GM18520 (cell line): ENCODE measurements around the gene SINHCAF.
"Not testable (repeated sequence)": the region's sequence is repeated elsewhere in the genome, so short reads cannot be mapped to it uniquely, and the experiment has no call there.

Experiments used
- ATAC-seq: cut with Tn5 transposase; IDR thresholded peaks from one replicate; pipeline ENCODE4 v1.9.1; 2021; ENCODE audit not compliant: unreplicated experiment

The SINHCAF gene, protein sequence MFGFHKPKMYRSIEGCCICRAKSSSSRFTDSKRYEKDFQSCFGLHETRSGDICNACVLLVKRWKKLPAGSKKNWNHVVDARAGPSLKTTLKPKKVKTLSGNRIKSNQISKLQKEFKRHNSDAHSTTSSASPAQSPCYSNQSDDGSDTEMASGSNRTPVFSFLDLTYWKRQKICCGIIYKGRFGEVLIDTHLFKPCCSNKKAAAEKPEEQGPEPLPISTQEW

DNA sequence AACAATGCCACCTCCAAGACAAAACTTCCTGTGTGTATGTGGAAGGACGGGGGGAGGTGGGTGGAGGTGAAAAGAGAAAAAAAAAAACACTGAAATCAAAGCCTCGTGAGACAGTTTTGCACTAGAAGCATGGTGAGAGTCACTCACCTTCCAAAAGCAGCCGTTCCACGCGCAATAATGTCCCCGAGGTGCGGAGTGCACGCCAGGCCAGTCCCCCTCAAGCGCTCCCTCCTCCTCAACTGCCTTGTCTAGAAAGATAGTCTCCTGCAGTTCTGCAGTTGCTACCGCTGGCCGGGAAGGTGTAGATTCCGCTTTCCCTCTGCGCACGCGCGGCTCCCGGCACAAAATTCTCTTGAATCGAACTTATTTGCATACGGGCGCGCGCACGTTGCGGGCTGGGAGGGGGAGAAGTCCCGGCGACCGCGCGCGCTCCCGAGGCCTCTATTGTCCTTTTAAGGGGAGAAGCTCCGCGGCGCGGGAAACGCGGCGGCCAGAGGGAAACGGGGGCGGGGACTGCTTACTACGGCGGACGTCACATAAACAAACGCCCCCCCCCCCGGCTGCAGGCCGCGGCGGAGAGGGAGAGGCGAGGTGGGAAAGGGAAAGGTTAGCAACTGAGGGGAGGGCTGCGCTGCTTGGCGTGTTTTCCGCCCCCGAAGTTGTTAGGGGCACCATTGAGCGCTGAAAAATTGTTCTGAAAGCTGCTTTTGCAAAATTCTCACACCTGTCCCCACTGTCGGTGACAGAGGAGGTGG, at the start of gene SINHCAF:
SINHCAF (minus strand) TSS at position 274 of the 755 bp plus-strand sequence. CDS start 27,946 bp downstream, outside the sequence.
- ATAC-seq, result peak; percentile 37

DNA sequence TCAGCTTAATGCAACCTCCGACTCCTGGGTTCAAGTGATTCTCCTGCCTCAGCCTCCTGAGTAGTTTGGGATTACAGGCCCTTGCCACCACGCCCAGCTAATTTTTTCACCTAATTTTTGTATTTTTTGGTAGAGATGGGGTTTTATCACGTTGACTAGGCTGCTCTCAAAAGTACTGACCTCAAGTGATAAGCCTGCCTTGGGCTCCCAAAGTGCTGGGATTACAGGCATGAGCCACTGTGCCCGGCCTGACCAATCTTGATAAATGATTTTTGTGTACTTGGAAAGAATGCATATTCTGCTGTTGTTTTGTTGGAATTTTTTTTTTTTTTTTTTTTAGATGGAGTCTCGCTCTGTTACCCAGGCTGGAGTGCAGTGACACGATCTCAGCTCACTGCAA, 49.5 kb upstream of the SINHCAF start:
- not testable (repeated sequence) for ATAC-seq

DNA sequence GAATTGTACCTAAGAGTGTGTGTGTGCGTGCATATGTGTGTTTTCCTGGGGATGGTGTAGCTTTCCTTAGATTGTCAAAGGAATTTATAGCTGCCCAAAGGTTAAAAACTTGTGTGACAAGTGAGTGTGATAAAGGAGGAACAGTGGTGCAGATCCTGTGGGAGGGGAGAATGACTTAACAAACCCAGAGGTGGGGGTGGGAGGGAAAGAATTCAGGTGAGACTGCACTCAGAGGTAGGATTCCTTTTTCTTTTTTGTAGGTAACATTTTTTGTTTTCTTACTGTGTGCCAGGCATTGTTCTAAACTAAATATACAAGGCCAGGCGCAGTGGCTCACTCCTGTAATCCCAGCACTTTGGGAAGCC, 45.3 kb upstream of the SINHCAF start:
- no peak for ATAC-seq

DNA sequence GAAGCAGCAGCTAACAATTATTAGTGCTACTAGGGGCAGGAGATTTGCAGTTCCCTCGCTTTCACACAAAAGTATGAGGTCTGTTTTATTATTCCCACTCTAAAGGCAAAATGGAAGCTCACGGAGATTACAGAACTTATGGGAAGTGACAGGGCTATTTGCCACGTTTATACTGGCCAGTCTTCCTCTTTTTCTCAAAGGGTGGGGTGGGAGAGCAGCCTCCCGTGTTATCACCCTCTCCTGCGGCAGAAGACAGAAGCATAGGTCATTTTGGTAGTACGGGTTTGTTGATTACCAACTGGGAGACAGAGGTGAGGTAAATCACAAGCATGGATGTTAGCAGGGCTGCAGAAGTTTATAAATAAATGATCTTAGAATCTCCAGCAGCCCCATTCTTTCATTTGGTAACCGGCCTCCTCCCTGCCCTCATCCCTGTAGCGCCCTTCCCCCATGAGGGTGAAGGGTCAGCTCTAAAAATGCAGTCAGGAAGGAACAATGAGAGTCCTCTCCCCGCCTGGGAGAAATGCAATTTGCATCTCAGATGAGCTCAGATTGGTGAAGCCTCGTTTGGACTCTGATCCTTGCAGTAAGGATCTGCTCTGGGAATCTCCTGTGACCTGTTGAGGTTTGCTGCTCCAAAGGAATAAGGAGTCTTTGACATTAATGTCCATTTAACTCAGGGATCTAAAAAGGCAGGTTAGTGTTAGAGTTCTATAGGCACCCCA, 44.7 kb upstream of the SINHCAF start:
- ATAC-seq, result no peak

DNA sequence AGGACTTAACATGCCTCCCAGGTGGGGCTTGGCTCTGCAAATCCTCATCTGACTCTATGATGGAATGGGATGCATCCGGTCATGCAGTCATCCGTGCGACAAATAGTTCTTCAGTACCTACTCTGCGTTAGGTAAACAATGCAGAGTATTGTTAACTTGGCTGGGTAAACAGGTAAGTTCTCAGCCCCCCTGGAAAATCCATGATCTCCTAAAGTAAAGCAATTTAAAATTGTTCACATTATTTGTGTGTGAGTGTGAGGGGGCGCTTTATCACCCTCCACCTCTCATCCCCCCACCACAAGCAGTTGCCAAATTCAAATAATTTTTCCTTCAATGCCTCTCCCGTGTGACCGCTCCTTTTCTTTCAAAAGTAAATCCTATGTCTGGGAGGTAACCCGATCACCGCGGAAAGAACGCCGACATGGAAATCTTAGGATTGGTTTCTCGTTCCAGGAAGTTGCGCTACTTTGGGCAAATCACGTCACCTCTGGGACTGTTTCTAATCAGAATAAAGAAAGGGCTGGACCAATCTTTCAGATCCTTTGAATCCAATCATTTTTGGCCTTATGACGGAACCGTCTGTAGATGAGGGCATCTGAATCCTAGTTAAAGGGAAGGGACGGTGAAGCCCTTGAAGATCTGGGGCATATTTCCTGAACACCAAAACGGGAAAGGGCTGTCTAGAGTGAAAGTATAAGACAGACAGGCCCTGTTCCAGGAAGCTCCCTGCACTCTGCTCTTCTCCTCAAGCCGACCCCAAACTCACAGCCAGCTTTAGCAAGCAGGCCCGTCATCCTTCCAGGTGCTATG, 44.0 kb upstream of the SINHCAF start:
- no peak for ATAC-seq

DNA sequence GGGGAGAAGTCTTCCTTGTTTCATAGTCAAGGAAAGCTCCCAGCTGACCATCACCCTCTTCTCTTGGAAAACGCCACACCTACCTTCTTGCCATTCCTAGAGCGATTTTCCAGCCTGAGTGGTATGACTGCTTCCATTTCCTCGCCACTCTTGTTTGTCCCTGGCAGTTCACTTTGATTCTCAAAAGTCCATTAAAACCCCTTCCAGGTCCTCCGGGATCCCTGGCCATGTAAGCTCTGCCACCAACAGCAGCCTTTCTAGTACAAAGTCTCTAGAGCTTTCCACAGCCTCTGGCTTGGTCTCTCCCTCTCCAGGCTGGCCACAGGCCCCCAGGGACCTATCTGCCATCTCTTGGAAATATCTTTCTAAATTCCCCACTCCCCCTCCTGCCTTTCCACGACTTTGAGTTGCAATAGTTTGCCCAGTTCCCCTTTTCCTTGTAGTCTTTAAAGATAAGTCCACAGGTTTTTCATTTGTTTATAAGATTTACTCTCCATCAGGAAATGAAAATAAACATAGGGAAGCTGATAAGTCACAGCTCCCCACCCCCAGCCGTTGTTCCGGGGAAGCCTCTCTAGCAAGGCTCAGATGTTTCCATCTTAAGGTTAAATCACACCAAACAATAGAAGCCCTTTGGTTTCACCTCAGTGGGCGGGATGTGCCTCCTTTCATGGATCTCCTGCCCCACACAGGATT, 42.9 kb upstream of the SINHCAF start:
- no peak for ATAC-seq

DNA sequence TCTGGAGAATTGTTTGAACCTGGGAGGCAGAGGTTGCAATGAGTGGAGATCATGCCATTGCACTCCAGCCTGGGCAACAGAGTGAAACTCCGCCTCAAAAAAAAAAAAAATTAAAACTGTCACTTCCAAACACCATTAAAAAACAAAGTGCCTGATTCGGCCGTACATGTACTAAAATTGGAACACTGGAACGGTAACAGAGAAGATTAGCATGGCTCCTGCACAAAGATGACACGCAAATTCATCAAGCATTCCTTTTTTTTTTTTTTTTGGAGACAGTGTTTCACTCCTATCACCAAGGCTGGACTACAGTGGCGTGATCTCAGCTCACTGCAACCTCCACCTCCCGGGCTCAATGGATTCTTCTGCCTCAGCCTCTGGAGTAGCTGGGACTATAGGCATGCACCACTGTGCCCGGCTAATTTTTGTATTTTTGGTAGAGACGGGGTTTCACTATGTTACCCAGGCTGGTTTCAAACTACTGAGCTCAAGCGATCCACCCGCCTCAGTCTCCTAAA, 40.2 kb upstream of the SINHCAF start:
- ATAC-seq, result no peak

DNA sequence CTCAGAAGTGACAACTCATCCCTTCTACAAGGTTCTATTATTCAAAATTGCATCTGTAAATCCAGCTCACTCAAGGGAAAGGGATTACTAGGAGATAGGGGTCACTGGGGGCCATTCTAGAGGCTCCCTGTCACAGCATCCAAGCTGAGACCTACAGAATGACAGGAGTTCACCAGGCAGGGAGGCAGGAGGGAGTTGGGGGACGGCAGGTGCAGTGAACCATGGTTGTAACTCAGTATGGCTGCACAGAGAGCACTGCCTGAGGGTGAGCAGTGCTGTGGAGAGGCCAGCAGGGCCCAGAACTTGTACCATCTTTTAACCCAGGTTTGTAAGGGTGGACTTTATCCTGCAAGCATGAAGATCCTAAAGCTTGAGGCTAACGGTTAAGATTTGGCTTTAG, 37.9 kb upstream of the SINHCAF start:
- no peak for ATAC-seq

DNA sequence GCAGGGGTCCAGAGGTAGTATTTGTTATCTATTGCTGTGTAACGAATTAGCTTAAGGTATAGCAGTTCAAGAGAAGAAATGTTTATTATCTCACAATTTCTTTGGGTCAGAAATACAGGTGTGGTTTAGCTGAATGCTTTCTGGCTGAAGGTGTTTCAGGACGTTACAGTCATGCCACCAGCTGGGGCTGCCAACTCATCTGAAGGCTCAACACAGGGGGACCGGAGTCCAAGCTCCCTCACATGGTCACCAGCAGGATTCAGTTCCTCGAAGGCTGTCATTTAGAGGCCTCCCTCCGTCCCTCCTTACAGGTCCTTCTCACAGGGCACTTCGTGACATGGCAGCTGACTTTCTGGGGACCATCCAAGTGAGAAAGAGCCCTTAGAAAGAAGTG, 37.5 kb upstream of the SINHCAF start:
- no peak for ATAC-seq

DNA sequence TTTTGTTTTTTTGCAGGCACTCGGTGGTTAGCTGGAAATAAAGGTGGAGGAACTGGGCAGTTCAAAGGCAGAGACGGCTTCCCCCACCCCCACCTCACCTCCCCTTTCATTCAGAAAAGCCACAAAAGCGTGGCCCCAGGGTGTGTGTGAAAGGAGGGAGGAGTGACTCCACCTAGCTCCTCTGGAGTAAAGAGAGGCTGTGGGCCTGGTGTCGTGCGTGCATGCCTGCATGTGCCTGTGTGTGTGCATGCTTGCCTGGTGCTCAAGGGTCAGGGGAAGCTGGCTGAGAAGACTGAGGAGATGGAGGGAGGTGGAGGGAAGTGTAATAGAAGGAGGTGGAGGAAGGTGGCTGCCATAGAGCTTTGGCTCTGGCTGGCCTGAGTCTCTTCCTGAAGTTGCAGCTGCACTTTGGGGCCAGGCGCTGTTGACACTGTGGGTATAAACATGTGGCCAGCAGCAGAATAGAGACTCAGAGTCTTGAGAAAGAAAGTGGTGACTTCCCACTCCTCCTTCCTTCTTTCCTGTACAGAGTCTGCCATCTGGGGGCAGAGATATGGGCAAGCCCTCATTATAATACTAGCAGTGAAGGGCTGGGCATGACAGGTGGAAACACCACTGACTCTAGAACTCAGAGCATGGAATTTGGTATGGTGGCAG, 36.9 kb upstream of the SINHCAF start:
- peak; percentile 42 for ATAC-seq

DNA sequence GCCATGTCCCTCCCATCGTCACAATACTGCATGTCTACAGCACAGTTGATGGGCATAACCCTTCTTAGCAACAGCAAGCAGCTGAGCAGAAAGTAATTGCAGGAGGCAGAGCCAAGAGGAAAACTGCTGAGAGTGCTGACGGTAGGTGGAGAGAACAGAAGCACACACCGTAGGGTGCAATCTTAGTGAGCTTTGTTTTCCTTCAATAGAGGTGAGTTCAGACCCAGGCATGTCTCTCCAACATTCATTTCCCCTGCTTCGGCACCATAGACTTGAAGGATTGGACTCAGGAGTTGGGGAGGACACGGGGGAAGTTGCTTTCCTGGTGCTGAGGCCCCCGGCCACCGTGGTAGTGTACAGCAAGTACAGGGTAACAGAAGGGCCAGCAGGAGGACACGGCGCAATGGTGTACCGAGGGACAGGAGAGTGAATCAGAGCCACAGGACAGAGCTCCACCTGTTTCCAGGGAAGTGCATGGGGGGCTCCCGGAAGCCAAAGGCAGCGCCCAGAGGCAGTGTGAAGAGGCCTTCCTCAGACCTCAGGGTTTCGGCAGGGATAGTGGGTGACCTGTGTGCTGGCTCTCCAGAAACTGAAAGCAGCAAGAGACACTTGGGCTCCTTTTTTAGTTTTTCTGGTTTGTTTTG, 36.3 kb upstream of the SINHCAF start:
- peak; percentile 17 for ATAC-seq

DNA sequence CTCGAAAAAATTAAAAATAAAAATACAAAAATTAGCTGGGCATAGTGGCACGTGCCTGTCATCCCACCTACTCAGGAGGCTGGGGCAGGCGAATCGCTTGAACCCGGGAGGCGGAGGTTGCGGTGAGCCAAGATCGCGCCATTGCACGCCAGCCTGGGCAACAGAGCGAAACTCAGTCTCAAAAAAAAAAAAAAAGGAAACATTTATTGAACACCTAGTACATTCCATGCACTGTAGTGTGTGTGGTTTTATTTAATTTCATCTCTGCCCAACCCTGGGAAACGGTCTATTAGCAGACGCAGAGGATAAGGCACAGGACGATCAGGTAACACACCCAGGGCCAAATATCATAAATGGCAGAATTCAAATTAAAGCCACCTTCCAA, 35.8 kb upstream of the SINHCAF start:
- no peak for ATAC-seq

DNA sequence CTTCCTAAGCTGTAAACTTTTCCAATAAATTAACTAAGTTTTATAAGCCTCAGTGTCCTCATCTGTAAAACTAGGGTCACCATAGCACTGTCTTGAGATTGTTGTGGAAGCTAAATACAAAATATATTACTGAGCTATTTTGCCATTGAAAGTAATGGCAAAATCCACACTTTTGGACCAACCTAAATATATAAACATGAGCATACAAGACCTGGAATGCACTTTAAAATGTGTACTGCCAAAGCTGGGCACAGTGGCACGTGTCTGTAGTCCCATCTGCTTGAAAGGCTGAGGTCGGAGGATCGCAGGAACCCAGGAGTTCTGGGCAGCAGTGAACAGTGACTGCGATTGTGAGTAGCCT, 29.8 kb upstream of the SINHCAF start:
- ATAC-seq, result no peak

DNA sequence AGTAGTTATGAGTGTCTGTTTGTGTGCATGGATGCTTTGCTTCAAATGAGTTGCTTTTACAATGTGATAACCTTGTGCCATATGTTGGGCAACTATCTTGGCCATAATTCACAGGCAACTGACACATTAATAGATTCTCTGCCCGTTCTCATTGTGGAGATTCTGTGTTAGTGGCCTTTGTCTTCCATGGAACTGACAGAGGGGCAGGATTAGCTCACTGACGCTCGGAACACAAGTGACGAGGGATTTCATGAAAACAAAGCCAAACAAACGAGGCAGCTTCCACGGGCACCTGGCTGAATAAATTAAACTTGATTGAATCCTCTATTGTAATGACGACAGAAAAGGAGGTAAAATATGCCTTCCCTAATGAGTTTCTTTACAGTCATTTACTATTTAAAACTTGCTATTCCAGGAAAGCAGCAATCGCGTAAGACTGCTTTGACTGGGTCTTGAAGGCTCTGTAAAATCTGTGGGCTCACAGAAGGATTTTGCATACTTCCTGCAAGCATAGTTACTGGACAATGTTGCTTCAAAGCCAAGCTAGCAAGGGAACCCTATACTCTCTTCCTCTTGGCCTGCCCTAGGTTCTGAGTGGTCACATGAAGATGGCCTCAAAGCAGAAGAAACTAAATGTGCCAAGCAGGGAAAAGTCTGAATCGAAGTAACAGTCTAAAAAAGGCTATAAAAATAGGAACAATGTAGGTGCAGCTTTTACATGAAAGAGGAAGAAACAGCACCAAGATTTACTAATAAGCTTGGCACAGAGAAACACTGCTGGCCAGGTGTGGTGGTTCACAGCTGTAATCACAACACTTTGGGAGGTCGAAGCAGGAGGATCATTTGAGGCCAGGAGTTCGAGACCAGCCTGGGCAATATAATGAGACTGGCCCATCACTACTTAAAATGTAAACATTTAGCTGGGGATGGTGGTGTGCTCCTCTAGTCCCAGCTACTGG, 28.1 kb upstream of the SINHCAF start:
- no peak for ATAC-seq

DNA sequence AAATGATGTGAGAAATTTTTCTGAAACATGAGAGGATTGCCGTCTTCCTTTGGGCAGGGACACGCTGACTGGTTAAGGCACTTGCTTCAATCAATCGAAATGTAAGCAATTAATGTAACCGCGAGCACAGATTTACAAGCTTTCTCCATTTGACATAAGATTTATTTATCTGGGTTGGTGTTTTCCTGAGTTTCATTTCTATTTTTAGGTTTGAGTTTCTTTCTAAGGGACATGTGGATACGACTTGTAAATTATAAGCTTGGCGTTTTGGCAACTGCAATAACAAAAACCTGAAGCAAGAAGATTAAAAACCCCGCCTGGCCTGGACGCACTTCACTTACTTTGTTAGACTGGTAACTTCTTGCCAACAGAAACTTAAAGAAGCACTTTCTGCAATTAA, 20.3 kb upstream of the SINHCAF start:
- no peak for ATAC-seq

DNA sequence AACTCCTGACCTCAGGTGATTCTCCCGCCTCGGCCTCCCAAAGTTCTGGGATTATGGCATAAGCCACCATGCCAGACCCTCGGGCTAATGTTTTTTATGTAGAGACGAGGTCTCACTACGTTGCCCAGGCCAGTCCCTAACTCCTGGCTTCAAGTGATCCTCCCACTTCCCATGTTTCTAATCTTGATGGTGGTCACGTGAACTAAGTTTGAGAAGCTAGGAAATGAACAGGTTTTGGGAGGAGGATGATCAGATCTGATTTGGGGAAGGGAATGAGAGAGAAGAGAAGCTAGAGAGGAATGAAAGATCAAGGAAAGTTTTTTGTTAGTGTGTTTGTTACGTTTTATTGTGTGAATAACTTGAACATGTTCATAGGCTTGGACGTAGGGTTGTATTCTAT, 17.2 kb upstream of the SINHCAF start:
- ATAC-seq, result no peak

DNA sequence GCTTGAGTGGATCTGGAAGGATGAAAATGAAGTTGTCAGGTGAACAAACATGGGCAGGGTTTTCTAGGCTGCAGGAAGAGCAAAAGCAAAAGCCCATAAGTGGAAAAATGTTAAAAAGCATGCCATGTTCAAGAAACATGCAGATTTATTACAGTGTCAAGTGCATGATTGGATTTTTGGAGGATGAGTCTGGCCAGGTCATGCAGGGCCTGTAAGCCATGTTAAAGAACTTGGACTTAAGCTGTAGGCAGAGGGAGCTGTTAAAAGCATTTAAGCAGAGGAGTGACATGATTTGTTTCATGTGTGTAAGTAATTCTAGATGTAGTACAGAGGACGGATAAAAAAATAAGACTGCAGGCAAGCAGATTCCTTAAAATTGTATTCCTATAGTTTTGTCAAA, 16.3 kb upstream of the SINHCAF start:
- ATAC-seq, result no peak

DNA sequence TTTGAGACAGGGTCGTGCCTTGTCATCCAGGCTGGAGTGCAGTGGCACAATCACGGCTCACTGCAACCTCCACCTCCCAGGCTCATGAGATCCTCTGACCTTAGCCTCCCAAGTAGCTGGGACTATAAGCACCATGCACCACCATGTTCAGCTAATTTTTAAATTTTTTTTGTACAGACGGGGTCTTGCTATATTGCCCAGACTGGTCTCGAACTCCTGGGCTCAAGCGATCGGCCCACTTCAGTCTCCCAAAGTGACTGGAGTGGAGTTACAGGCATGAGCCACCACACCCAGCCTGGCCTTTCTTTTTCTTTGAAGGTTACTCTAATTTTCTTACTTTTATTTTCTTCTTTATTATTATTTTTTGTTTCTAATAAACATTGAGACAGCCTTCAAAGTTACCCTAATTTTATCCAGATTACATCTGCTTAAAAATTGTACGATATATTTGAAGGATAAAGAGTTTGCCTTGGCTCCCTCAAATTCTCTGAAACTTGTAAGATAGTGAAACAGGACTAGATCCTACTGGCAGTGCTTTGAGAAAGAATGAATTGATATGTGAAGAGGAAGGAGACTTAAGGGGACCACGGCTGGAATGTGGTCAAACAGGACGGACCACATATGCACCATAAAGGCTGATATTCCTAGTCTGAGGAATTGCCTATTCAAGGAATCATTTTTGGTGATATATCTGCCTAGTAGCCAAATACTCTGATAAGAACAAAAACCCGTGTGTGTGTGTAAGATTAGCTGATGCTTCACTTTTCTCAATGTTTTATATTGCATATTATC, 14.1 kb upstream of the SINHCAF start:
- no peak for ATAC-seq
